ENCODE data around the gene CHCHD3. TPM values are rescaled to one million over a fixed set of nuclear protein-coding genes. Genes with fewer than 3 reads are reported as not detected.

CHCHD3 gene
- total RNA-seq, 3 donors from 2014 or later, result 71.9 to 76.4 (median 72.9) TPM

DNA sequence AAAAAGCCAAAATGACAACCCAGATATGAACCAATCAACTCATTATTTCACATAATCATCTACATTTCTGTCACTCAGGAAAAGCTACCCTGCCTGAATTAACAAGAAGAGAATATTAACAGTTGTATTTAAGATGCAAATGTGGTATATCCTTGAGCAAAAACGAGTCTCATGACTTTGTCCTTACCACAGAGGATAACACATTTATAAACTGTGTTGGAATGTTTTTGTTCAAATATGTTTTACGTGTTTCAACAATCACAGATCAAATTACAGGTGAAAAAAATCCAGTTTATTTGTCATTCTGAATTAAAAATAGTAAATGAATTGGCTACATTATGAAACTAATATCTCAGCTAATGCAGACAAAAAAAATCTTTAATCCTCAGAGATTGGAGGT, 34.6 kb downstream of the CHCHD3 start:
- no peaks in the 10 kb centered on the region for H3K36me3 ChIP-seq (ENCODE audit: low read depth)
- no peak for ATAC-seq
- H3K4me3 ChIP-seq, result no peak overlapping the region
- no peaks in the 10 kb centered on the region for H3K4me1 ChIP-seq (ENCODE audit: low read depth)
- intact Hi-C loops (cut with DNase I, micrococcal nuclease), result no loop called here
- DNase-seq, result no peak
- H3K9me3 ChIP-seq, result no peaks in the 10 kb centered on the region
- TF ChIP-seq, protein P1, sequence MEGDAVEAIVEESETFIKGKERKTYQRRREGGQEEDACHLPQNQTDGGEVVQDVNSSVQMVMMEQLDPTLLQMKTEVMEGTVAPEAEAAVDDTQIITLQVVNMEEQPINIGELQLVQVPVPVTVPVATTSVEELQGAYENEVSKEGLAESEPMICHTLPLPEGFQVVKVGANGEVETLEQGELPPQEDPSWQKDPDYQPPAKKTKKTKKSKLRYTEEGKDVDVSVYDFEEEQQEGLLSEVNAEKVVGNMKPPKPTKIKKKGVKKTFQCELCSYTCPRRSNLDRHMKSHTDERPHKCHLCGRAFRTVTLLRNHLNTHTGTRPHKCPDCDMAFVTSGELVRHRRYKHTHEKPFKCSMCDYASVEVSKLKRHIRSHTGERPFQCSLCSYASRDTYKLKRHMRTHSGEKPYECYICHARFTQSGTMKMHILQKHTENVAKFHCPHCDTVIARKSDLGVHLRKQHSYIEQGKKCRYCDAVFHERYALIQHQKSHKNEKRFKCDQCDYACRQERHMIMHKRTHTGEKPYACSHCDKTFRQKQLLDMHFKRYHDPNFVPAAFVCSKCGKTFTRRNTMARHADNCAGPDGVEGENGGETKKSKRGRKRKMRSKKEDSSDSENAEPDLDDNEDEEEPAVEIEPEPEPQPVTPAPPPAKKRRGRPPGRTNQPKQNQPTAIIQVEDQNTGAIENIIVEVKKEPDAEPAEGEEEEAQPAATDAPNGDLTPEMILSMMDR (IDR thresholded peaks at IDR 0.05), result no peak

DNA sequence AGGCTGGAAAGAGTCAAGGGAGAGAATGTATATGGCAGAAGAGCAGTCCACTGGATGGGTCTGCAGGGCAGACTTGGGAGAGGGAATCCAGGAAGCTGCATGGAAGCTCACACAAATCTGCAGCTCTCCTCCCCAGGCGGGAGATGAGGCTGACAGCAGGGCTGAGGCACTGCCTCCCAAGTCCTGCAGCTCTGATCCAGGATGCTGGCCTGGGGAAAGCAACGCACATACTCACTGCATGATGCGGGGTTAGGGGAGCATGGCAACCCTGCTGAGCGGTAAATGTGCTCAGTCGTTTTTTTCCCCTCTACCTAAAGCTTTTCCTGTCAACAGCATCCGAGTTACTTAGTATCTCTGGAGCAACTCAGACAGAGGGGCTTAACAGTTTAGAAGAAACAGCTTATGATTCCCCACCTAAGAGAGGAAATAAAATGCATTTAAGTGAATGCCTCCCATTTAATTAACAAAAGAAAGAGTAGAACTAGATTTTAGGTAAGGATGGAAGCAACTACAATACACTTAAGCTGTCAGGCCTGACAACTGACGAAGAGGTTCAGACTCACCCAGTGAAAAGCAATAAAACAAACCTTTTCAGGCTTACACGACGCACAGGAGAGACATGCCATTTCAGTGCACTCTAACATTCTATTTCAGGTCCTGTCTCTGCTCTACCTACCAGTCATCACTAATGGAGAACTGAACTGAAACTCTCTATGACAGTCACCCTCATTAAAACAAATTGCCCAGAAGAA, 37.0 kb downstream of the CHCHD3 start:
- no peak for DNase-seq
- no peaks in the 10 kb centered on the region for H3K36me3 ChIP-seq (ENCODE audit: low read depth)
- intact Hi-C loops (cut with DNase I, micrococcal nuclease), result no loop called here

DNA sequence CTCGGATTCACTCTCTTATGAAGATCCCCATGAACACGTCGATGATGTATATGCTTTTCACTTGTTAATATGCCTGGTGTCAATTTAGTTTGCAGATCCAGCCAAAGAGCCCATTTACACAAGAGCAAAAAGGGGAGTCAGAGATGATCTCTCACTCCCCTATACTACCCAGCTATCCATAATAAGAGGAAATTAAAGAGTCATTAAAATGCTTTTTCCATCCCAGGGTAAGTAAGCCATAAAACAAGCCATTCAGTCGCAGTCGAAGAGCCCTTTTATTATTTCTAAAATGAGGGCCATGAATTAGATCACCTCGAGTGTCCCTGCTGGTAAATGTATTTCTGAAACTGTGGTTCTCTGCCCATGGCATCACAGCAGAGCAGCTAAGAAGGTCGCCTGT, 41.2 kb downstream of the CHCHD3 start:
- no peak for ATAC-seq
- TF ChIP-seq, protein P1 (IDR thresholded peaks at IDR 0.05), result no peak
- DNase-seq, result no peak

More for the DNA sequence above, 37.0 kb downstream of the CHCHD3 start:
- TF ChIP-seq, protein P1 (IDR thresholded peaks at IDR 0.05), result no peak
- no peak overlapping the region for H3K4me3 ChIP-seq
- ATAC-seq, result no peak
- H3K9me3 ChIP-seq, result no peaks in the 10 kb centered on the region
- H3K4me1 ChIP-seq (ENCODE audit: low read depth), result no peaks in the 10 kb centered on the region

DNA sequence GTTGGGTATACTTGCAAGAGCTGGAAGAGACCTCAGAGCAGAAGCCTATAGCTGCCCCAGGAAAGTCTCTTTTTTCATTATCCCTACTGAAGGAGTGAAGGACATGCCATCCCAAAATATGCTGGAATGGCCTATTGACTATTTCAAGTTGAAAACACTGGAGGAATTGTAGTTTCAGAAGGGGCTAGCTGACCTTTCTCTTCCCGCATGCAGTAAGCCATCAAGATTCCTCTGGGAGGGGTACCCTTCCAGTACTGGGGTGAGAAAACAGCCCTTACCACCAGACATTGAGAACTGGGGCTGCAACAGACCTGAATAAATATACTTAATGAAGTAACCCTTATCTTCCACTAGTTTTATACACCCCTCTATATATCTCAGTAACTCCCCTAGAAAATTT, 41.7 kb downstream of the CHCHD3 start:
- Histone ChIP-seq H3K4me3 (no peak overlapping the region), H3K4me1 (ENCODE audit: low read depth) (no peaks in the 10 kb centered on the region), H3K9me3 (no peaks in the 10 kb centered on the region), H3K36me3 (ENCODE audit: low read depth) (no peaks in the 10 kb centered on the region)
- DNase-seq, result no peak
- TF ChIP-seq, protein P1 (IDR thresholded peaks at IDR 0.05), result no peak
- intact Hi-C loops (cut with DNase I, micrococcal nuclease), result no loop called here
- ATAC-seq, result no peak

More for the DNA sequence above, 41.2 kb downstream of the CHCHD3 start:
- intact Hi-C loops (cut with DNase I, micrococcal nuclease), result no loop called here
- Histone ChIP-seq H3K4me3 (no peak overlapping the region), H3K36me3 (ENCODE audit: low read depth) (no peaks in the 10 kb centered on the region), H3K9me3 (no peaks in the 10 kb centered on the region), H3K4me1 (ENCODE audit: low read depth) (no peaks in the 10 kb centered on the region)

DNA sequence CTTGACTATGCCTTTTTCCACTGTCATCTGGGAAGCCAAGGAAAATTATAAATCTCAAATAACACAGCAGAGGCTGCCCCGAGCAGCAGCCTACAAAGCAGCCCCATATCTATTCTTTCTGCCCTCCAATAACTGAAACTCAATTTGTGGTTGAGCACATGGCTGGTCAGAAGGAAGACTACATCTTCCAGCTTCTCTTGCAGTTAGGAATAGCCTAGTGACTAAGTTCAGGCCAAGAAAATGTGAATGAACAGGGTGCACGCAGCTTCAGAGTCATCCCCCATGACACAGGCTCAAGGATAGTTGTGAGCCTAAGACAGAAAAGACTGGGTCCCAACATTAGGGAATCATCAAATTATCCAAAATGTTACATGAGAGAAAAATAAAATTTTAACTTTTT, 42.3 kb downstream of the CHCHD3 start:
- TF ChIP-seq, protein P1 (IDR thresholded peaks at IDR 0.05), result no peak
- no peaks in the 10 kb centered on the region for H3K4me1 ChIP-seq (ENCODE audit: low read depth)
- H3K9me3 ChIP-seq, result no peaks in the 10 kb centered on the region
- intact Hi-C loops (cut with DNase I, micrococcal nuclease), result no loop called here
- DNase-seq, result no peak
- no peak overlapping the region for H3K4me3 ChIP-seq
- no peak for ATAC-seq
- H3K36me3 ChIP-seq (ENCODE audit: low read depth), result no peaks in the 10 kb centered on the region

Measured in mucosa of descending colon (tissue), 3 donors.